ENCODE data around the gene OR1S2.
"Not testable (repeated sequence)": the region's sequence is repeated elsewhere in the genome, so short reads cannot be mapped to it uniquely, and the experiment has no call there.

The OR1S2 gene

GRCh38 chr11:58204042-58204441 lies at the start of gene OR1S2:
Gene OR1S2 (minus strand): TSS chr11:58204142. CDS start chr11:58204142, 0 bp downstream.
- no peak for DNase-seq (ENCODE audit: low read depth)

- no peak for DNase-seq (ENCODE audit: low read depth)
Observed at GRCh38 chr11:58243954-58244353, 40.0 kb upstream of the OR1S2 start.

DNA sequence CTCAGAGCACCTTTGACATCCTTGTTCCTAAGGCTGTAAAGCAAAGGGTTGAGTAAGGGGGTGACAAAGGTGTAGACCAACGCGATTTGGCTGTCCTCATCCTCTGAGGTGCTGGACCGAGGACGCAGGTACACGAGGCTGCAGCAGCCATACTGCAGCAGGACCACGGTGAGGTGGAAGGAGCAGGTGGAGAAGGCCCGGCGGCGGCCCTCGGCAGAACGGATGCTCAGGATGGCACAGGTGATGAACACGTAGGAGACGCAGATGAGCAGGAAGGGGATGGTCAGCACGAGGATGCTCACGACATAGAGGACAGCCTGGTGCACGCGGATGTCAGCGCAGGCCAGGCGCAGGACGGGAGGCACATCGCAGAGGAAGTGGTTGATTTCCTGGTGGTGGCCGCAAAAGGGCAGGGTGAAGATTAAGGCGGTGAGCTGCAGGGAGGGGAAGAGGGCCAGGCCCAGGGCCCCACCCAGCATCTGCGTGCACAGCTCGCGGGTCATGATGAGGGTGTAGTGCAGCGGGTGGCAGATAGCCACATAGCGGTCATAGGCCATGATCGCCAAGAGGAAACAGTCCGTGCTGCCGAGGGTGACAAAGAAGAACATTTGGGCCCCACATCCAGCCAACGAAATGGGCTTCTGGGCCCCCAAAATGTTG lies 24.1 kb upstream of the OR1S2 start:
- DNase-seq (ENCODE audit: low read depth), result no peak

DNA sequence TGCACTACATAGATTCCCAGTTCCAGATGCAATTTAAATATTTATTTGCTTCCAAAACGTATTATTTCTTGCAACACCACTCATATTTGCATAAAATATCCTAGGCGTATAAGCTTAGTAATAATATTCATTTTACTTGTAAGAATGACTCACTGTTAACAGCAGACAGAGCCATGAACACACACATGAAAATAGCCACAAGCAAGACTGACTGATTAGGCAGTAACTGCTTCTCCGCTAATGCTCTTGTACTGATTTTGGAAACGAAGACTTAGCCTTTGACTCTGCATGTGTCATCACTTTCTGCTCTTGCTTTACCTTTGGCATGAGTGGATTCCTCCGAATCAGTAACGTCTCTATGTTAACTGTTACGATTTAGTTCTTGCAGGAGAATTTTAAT lies 18.8 kb upstream of the OR1S2 start:
- DNase-seq (ENCODE audit: low read depth), result no peak

- no peak for DNase-seq (ENCODE audit: low read depth)
Observed at GRCh38 chr11:58216476-58216875, 12.5 kb upstream of the OR1S2 start.

DNA sequence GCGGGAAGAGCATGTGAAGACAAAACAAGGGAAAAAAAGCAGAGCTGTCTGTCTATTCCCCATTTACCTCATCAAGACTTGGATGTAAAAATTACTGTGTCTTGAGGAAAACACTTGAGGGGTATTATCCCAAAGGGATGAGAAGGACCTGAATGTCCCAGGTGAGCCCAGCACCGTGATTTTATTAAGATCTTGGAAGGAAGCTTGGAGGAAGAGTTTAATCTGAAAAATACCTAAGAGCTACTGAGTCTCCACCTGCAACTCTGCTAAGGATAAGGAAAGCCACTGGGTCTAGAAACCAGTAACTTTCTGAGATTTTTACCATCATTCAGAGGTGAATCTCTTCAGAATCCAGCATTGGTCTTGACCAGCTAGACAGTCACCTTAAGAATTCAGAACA lies 8.5 kb upstream of the OR1S2 start, which contains the start of gene OR1S1:
Gene OR1S1, plus strand, starts transcription at position 301 of the 400 bp plus-strand sequence.
- not testable (repeated sequence) for DNase-seq (ENCODE audit: low read depth)

- no peak for DNase-seq (ENCODE audit: low read depth)
Observed at GRCh38 chr11:58199271-58199670, 4.7 kb downstream of the OR1S2 start.

GRCh38 chr11:58195939-58196338 lies 8.0 kb downstream of the OR1S2 start:
- no peak for DNase-seq (ENCODE audit: low read depth)

DNA sequence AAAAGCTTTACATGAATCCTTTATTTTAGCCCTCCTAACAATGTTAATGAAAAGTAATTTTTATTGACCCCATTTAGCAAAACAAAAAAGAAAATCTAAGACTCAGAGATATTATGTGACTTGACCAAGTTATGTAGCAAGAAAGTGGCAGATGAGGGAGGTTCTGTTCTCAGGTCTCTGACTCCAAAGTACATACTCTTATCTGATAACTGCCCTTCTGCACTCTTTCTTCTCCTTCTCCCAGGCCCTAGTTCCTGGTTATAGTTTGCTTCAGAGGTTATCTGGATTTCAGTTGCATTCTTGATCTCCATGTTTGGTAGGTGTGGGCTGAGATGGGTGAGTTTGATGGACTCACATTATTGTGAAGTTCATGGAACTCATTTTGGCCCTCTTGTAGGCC lies 10.6 kb downstream of the OR1S2 start:
- DNase-seq (ENCODE audit: low read depth), result no peak

DNA sequence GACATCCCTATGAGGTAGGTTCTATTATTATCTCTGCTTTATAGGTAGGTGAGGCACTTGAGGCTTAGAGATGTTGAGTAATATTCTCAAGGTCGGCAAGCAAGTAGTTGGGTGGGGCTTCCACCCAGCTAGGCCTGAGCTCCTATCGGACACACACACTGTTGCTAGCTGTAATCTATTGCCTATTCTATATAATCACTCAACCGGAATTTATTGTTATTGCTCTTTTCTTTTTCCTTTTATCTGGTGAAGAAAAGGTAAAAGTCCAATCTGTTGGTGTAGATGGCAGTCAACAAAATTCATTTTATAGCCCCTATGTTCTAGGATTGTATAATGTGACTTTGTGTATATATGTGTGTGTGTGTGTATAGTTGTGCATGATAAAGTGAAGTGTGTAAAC lies 11.7 kb downstream of the OR1S2 start:
- no peak for DNase-seq (ENCODE audit: low read depth)

DNA sequence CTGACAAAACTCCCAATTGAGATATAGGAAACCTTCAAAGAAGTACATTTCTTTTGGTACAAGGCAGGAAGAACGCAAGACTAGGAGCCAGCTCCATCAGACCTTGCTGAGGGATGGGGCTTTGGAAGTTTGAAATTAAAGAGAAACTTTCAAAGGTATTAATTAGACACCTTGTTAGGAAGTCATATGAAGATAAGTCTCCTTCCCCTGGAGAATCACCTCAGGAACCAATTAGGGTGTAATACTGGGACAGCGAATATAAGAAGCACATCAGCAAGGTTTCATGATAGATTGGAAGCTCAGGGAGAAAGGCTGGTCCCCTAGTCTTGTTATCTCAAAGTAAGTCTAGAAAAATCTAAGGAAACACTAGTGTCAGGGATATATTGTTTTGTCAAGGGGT lies 15.2 kb downstream of the OR1S2 start, which contains the start of gene OR9Q2:
Gene OR9Q2, plus strand, starts transcription at position 301 of the 400 bp plus-strand sequence. CDS start 1,421 bp downstream, outside the sequence.
- no peak for DNase-seq (ENCODE audit: low read depth)

DNA sequence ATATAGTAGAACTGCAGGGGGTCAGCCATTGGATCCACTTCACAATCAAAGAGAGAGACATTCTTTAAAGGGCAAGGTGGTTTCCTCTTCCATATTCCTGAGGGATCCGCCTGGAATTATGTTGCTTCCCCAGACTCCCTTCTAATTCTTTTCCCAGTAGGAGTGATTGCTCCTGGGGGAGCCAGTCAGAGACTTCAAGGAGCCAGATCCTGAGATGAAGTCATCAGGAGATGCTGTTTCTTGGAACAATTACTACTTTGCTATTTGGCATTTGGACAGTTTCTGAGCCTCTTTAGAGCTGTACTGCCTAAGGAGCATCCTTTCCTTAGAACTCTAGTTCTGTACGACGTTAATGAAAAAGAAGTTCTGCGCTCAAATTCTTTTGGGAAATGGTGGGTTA lies 17.0 kb downstream of the OR1S2 start:
- DNase-seq (ENCODE audit: low read depth), result no peak

DNA sequence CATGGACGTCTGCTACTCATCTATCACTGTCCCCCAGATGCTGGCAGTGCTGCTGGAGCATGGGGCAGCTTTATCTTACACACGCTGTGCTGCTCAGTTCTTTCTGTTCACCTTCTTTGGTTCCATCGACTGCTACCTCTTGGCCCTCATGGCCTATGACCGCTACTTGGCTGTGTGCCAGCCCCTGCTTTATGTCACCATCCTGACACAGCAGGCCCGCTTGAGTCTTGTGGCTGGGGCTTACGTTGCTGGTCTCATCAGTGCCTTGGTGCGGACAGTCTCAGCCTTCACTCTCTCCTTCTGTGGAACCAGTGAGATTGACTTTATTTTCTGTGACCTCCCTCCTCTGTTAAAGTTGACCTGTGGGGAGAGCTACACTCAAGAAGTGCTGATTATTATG lies 24.3 kb downstream of the OR1S2 start:
- DNase-seq (ENCODE audit: low read depth), result no peak

GRCh38 chr11:58178444-58178843 lies 25.5 kb downstream of the OR1S2 start:
- no peak for DNase-seq (ENCODE audit: low read depth)

DNA sequence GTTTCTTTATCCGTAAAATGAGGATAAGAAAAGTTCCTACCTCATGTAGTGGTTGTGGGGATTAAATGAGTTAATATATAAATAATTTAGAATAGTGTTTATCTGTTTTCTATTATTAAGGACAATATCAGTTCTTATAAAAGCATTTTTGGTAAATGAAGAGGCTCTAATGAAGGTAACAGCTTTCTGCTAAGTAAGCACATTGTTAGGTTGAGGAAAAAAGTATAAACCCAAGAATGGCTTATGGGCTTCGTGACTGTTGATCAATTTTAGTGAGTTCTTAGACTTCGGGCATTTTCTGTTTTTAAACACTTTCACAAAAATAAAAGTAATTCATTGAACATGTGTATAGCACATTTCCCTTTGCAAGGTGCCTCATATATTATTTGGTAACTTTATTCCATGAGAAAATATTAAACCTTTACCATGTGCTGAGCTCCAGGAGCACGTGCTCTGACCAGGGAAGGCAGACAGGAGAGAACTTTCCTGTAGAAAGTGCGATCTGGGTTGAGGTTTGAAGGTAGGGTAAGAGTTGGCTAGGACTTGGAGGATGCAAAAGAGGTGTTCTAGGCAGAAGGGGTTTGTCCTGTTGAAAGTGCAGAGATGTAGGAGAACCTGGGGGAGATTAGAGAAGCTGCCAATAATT lies 26.4 kb downstream of the OR1S2 start:
- no peak for DNase-seq (ENCODE audit: low read depth)

- DNase-seq (ENCODE audit: low read depth), result no peak
Observed at GRCh38 chr11:58165504-58166106, 38.3 kb downstream of the OR1S2 start.

DNA sequence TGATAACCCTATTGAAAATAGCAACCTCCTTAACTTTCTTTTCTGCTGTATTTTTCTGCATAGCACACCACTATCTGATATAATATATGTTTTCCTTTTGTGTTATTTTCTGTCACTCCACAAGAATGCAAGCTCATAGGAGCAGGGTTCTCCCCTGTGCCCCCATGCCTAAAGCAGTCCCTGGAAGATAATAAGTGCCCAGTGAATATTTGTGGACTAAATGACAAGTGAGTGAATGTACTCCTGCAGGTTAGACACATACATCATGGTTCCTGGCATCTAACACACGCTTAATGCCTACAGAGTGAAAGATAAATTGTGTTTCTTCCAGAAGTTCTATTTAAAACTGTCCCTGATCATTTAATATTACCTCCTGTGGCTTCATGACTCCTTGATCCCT lies 39.0 kb downstream of the OR1S2 start:
- no peak for DNase-seq (ENCODE audit: low read depth)

GRCh38 chr11:58164389-58164788 lies 39.6 kb downstream of the OR1S2 start:
- DNase-seq (ENCODE audit: low read depth), result no peak

Measured in stimulated activated CD8-positive, alpha-beta memory T cell treated with anti-CD3 and anti-CD28 coated beads, Interleukin-12 subunit alpha, Interleukin-12 subunit beta, amount 100 ng/mL, for 4 hours (primary cell).